Right lobe of liver (tissue), 6 donors: ENCODE results near the gene HOXD13. TPM values are rescaled to one million over a fixed set of nuclear protein-coding genes. Genes with fewer than 3 reads are reported as not detected.

Experiments
- ATAC-seq, 4 donors: fragments of 200-7000 bp; cut with Tn5 transposase; one replicate each; pipeline ENCODE4 v1.9.1; 2020; ENCODE audit warnings: mild to moderate bottlenecking in 4 of 4, moderate library complexity in 4 of 4
- DNase-seq, 3 donors: peaks; one replicate each; pipeline ENCODE4 v3.0.0-alpha.2; 2020
- H3K27ac ChIP-seq, 3 donors: fragments of 200-600 bp; one replicate each; pipeline ENCODE4 v1.8.0; 2022
- H3K27me3 ChIP-seq, 2 donors: fragments of 200-600 bp; one replicate each; pipeline ENCODE4 v1.8.0; 2022
- H3K36me3 ChIP-seq, 4 donors: fragments of 200-600 bp; sonication (generic) in 1 of 4; one replicate each; pipeline versions ENCODE4 v1.5.1 to v1.8.0; 2017 to 2022; ENCODE audit warnings: control low read depth in 1 of 4
- H3K4me1 ChIP-seq, 4 donors: fragments of 200-600 bp; sonication (generic) in 1 of 4; one replicate each; pipeline versions ENCODE4 v1.5.1 to v1.8.0; 2017 to 2022; ENCODE audit warnings: control low read depth in 1 of 4
- H3K4me3 ChIP-seq, 3 donors: fragments of 200-600 bp; one replicate each; pipeline ENCODE4 v1.8.0; 2022
- H3K9me3 ChIP-seq, 4 donors: fragments of 200-600 bp; sonication (generic) in 1 of 4; one replicate each; pipeline versions ENCODE4 v1.5.1 to v1.8.0; 2017 to 2022; ENCODE audit warnings: control low read depth in 1 of 4
- POLR2A ChIP-seq: fragments of 450-650 bp; IDR thresholded peaks from one replicate; pipeline ENCODE4 v1.6.1; 2017; ENCODE audit warnings: antibody characterized with exemption, mild to moderate bottlenecking
- whole genome bisulfite sequencing: methylation state at CpG from one replicate; pipeline ENCODE4 v1.1.6; 2018; ENCODE audit warnings: low coverage, low lambda C conversion rate; ENCODE audit not compliant: insufficient coverage; ENCODE audit errors: missing lambda C conversion rate; 5-methylcytosine and 5-hydroxymethylcytosine counted together
- intact Hi-C, 2 donors: fragments of 100-400 bp; cut with DNase I; formaldehyde crosslinking; loops; one replicate each; pipeline versions ENCODE4 v1.11.2 to v1.14.1; 2022
- total RNA-seq, 6 experiments: library from RNA; depleted of rRNA in 2 of 6; stranded (reverse); fragments of >200 nt in 2 of 6; fragmentation: NEBNext Ultra II Directional in 3 of 6; extraction: Animal tissue kit (Norgen Biotek cat#: 25700) in 3 of 6; gene quantifications; one replicate each; pipeline versions ENCODE4 v1.1.0 to v1.2.4, GENCODE V29; 2016 to 2023
- TF ChIP-seq, protein P1 (sequence below), 4 donors: fragments of 200-600 bp in 3 of 4; fragments of 450-650 bp in 1 of 4; IDR thresholded peaks; one replicate each; pipeline versions ENCODE4 v1.5.1 to v1.8.0; 2016 to 2022; ENCODE audit warnings: antibody characterized with exemption in 4 of 4, mild to moderate bottlenecking in 2 of 4
- donor health status: DM: no; HTN: yes; CAD: no.
- donor health status: DM: no; HTN: no; CAD: no.
- donor health status: DM: no; HTN: no; CAD: no.
- donor health status: DM: no; HTN: yes; CAD: no.
- donor health status: DM: no; HTN: yes; CAD: no.

The HOXD13 gene
- total RNA-seq, 6 experiments from 2014 or later: not detected

- no peak overlapping the region for H3K4me3 ChIP-seq
- TF ChIP-seq POLR2A: no peak
- TF ChIP-seq, protein P1, sequence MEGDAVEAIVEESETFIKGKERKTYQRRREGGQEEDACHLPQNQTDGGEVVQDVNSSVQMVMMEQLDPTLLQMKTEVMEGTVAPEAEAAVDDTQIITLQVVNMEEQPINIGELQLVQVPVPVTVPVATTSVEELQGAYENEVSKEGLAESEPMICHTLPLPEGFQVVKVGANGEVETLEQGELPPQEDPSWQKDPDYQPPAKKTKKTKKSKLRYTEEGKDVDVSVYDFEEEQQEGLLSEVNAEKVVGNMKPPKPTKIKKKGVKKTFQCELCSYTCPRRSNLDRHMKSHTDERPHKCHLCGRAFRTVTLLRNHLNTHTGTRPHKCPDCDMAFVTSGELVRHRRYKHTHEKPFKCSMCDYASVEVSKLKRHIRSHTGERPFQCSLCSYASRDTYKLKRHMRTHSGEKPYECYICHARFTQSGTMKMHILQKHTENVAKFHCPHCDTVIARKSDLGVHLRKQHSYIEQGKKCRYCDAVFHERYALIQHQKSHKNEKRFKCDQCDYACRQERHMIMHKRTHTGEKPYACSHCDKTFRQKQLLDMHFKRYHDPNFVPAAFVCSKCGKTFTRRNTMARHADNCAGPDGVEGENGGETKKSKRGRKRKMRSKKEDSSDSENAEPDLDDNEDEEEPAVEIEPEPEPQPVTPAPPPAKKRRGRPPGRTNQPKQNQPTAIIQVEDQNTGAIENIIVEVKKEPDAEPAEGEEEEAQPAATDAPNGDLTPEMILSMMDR (IDR thresholded peaks at IDR 0.05): no peak
- no peak for ATAC-seq
- peaks cover 34 to 88% of the 10 kb centered on the region in 2 donors for H3K27me3 ChIP-seq
- intact Hi-C loops: no loop called here
- no peak overlapping the region for H3K27ac ChIP-seq
- no peaks in the 10 kb centered on the region for H3K9me3 ChIP-seq
- no peaks in the 10 kb centered on the region for H3K36me3 ChIP-seq
- DNase-seq: no peak
- peaks cover 0 to 8% (median 0%) of the 10 kb centered on the region in 4 donors for H3K4me1 ChIP-seq
- 3% methylated on average over 20 of the region's 56 CpGs for WGBS
These were observed 12.0 kb downstream of the HOXD13 start for GRCh38 chr2:176104316-176105077.

GRCh38 chr2:176105078-176105729 is 12.7 kb downstream of the HOXD13 start:
- TF ChIP-seq, protein P1 (IDR thresholded peaks at IDR 0.05): no peak
- no peak for TF ChIP-seq POLR2A
- intact Hi-C loops: no loop called here
- ATAC-seq (no peak), DNase-seq (no peak)
- Histone ChIP-seq H3K27me3 (peaks cover 34 to 88% of the 10 kb centered on the region in 2 donors), H3K4me1 (peaks cover 0 to 8% (median 0%) of the 10 kb centered on the region in 4 donors), H3K9me3 (no peaks in the 10 kb centered on the region), H3K36me3 (no peaks in the 10 kb centered on the region), H3K27ac (no peak overlapping the region), H3K4me3 (no peak overlapping the region)
- WGBS: 5% methylated on average over 13 of the region's 25 CpGs

GRCh38 chr2:176105730-176106580 is 13.4 kb downstream of the HOXD13 start:
- Histone ChIP-seq H3K9me3 (no peaks in the 10 kb centered on the region), H3K27ac (no peak overlapping the region), H3K4me3 (no peak overlapping the region), H3K4me1 (peaks cover 0 to 8% (median 0%) of the 10 kb centered on the region in 4 donors), H3K36me3 (no peaks in the 10 kb centered on the region), H3K27me3 (peaks cover 34 to 88% of the 10 kb centered on the region in 2 donors)
- DNase-seq (no peak), ATAC-seq (no peak)
- WGBS: 3% methylated on average over 21 of the region's 25 CpGs
- intact Hi-C loops: no loop called here
- TF ChIP-seq, protein P1 (IDR thresholded peaks at IDR 0.05): no peak
- TF ChIP-seq POLR2A: no peak
